HepG2 (cell line): ENCODE results near the gene MACROD2.

Source experiments
- ETV6 ChIP-seq: sonication (generic); formaldehyde crosslinking; conservative IDR thresholded peaks from 2 replicates; pipeline ENCODE4 v1.4.0; 2020; ENCODE audit warnings: missing genetic modification reagents
- TF ChIP-seq, protein P1 (sequence below), 2 experiments: IDR thresholded peaks; 2 replicates each; pipeline ENCODE4 v1.6.1; 2011 to 2012; ENCODE audit warnings: low read length in 2 of 2, borderline replicate concordance in 1 of 2, low read depth in 1 of 2, mild to moderate bottlenecking in 1 of 2, moderate library complexity in 1 of 2

DNA sequence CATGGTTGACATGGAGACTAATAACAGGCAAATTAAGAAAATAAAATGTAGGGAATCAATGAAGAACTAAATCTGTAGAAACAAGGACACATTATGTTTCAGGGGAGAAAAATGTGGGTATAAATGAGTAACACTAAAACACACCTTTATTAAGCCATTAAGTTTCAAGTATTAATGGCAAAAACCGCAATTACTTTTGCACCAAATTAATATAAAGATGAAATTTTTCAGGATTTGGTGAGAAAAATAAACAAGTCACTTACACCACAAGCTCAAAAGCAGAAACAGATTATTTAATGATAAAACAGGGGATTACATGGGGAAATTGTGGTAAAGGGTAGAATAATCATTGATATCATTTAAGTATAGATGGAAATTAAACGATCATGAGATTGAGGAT is 1135.9 kb downstream of the MACROD2 start:
- no peak for TF ChIP-seq ETV6 (CRISPR knock-in tag)
- TF ChIP-seq, protein P1, sequence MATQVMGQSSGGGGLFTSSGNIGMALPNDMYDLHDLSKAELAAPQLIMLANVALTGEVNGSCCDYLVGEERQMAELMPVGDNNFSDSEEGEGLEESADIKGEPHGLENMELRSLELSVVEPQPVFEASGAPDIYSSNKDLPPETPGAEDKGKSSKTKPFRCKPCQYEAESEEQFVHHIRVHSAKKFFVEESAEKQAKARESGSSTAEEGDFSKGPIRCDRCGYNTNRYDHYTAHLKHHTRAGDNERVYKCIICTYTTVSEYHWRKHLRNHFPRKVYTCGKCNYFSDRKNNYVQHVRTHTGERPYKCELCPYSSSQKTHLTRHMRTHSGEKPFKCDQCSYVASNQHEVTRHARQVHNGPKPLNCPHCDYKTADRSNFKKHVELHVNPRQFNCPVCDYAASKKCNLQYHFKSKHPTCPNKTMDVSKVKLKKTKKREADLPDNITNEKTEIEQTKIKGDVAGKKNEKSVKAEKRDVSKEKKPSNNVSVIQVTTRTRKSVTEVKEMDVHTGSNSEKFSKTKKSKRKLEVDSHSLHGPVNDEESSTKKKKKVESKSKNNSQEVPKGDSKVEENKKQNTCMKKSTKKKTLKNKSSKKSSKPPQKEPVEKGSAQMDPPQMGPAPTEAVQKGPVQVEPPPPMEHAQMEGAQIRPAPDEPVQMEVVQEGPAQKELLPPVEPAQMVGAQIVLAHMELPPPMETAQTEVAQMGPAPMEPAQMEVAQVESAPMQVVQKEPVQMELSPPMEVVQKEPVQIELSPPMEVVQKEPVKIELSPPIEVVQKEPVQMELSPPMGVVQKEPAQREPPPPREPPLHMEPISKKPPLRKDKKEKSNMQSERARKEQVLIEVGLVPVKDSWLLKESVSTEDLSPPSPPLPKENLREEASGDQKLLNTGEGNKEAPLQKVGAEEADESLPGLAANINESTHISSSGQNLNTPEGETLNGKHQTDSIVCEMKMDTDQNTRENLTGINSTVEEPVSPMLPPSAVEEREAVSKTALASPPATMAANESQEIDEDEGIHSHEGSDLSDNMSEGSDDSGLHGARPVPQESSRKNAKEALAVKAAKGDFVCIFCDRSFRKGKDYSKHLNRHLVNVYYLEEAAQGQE (IDR thresholded peaks at IDR 0.05; ENCODE audit: borderline replicate concordance in 1 of 2, low read depth in 1 of 2, low read length in 2 of 2) = no peak
